Measurements from ENCODE around the gene MTF2. TPM values are rescaled to one million over a fixed set of nuclear protein-coding genes. Genes with fewer than 3 reads are reported as not detected.
"Not testable (repeated sequence)": the region's sequence is repeated elsewhere in the genome, so short reads cannot be mapped to it uniquely, and the experiment has no call there.

The MTF2 gene
- 94.7 TPM for total RNA-seq

GRCh38 chr1:93078986-93079654 lies at the start of gene MTF2:
Gene MTF2 (plus strand): TSS chr1:93079283. CDS start chr1:93079527, 244 bp downstream.
- DNase-seq: peak; percentile 88

- DNase-seq: no peak
Measured at GRCh38 chr1:93029317-93029716, 49.8 kb upstream of the MTF2 start.

- DNase-seq: not testable (repeated sequence)
Measured at GRCh38 chr1:93030191-93030590, 48.9 kb upstream of the MTF2 start.

GRCh38 chr1:93031711-93032110 lies 47.4 kb upstream of the MTF2 start:
- DNase-seq: no peak

GRCh38 chr1:93033029-93033428 lies 46.1 kb upstream of the MTF2 start:
- no peak for DNase-seq

GRCh38 chr1:93033785-93034184 lies 45.3 kb upstream of the MTF2 start:
- no peak for DNase-seq

- DNase-seq: no peak
Measured at GRCh38 chr1:93034397-93034796, 44.7 kb upstream of the MTF2 start.

- DNase-seq: no peak
Measured at GRCh38 chr1:93036672-93037071, 42.4 kb upstream of the MTF2 start.

GRCh38 chr1:93042187-93043056 lies 36.7 kb upstream of the MTF2 start:
- DNase-seq: no peak

GRCh38 chr1:93043057-93043557 lies 36.0 kb upstream of the MTF2 start:
- DNase-seq: no peak

- no peak for DNase-seq
Measured at GRCh38 chr1:93047618-93048017, 31.5 kb upstream of the MTF2 start.

GRCh38 chr1:93051961-93052360 lies 27.1 kb upstream of the MTF2 start:
- no peak for DNase-seq

GRCh38 chr1:93056214-93056613 lies 22.9 kb upstream of the MTF2 start:
- no peak for DNase-seq

- DNase-seq: no peak
Measured at GRCh38 chr1:93056649-93057048, 22.4 kb upstream of the MTF2 start.

GRCh38 chr1:93061895-93062792 lies 16.9 kb upstream of the MTF2 start:
- no peak for DNase-seq

GRCh38 chr1:93076268-93076667 lies 2.8 kb upstream of the MTF2 start:
- no peak for DNase-seq

GRCh38 chr1:93078203-93078602 lies 880 bp upstream of the MTF2 start:
- DNase-seq: no peak

- DNase-seq: no peak
Measured at GRCh38 chr1:93078638-93078985, 471 bp upstream of the MTF2 start.

GRCh38 chr1:93079685-93080141 lies 630 bp downstream of the MTF2 start:
- DNase-seq: no peak

GRCh38 chr1:93080179-93080823 lies 1.2 kb downstream of the MTF2 start:
- DNase-seq: no peak

GRCh38 chr1:93081716-93082115 lies 2.6 kb downstream of the MTF2 start:
- no peak for DNase-seq

GRCh38 chr1:93082313-93082712 lies 3.2 kb downstream of the MTF2 start:
- DNase-seq: no peak

Measured in occipital lobe (tissue), 2 donors.